Adipose tissue (tissue), 3 donors: ENCODE data around the gene SPATA13. TPM values are rescaled to one million over a fixed set of nuclear protein-coding genes. Genes with fewer than 3 reads are reported as not detected.

Source experiments
- H3K27ac ChIP-seq: one replicate; pipeline ENCODE4 v1.5.1; 2013; ENCODE audit warnings: low read depth, low read length
- WGBS, 3 donors: extraction: QIAGEN DNeasy Blood & Tissue Kit; methylation state at CpG; one replicate each; pipeline ENCODE4 v1.1.7; 2013; 5-methylcytosine and 5-hydroxymethylcytosine counted together
- polyA plus RNA-seq, 3 donors: library from polyadenylated mRNA; stranded (reverse); fragments of 200-250 nt; gene quantifications; one replicate each; pipeline ENCODE4 v1.2.3, GENCODE V29; 2013
- donor health status: healthy with polysubstance abuse.
- donor health status: Bipolar disorder and iron deficiency.
- donor health status: healthy.

Gene SPATA13
- polyA plus RNA-seq, 3 donors, result 6.4 to 15.3 (median 9.7) TPM

GRCh38 chr13:24279327-24280110 lies 119.0 kb downstream of the SPATA13 start:
- WGBS, 3 donors, result 75 to 90% (median 75%) methylated on average over 8 of the region's 8 CpGs
- H3K27ac ChIP-seq, result no peak overlapping the region

- H3K27ac ChIP-seq, result no peak overlapping the region
- WGBS, 3 donors, result 54 to 75% (median 64%) methylated on average over 7 of the region's 7 CpGs
Observed at GRCh38 chr13:24280720-24281119, 120.2 kb downstream of the SPATA13 start.

DNA sequence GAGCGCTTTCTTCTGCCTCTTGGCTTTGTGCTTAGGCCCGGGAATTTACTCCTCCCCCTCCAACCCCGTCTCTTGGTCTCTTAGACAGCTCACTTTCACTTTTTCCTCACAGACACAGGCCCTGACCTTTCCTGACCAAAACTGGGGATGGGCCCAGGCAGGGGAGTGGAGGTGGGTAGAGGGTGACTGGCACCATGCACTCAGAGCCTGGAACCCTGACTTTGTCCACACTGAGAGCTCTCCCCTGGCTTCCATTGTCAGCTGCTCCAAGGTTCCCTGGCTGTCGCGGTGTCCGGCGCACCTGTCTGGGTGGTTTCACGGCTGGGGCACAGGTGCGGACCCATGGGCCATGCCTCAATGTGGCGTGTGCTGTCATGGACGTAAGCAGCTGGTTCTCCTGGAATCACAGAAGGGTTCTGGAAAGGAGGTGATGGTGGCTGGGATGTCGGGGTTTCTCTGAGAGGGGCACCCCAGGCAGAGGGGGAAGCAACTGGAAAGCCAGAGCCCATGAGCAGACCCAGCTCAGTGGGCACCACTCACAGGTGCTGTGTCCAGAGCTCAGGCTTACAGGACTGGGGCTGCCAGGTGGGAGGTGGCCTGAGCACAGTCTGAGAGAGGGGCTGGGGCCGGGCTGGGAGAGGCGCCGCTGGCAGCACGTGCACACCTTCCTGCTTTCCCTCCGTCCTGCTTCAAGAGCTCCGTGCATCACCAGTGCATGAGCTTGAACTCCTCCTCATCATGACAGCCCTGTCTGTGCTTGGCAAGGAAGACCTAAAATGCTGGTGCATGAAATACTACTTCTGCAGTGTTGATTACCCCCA lies 120.9 kb downstream of the SPATA13 start:
- 89 to 94% (median 91%) methylated on average over 18 of the region's 18 CpGs for WGBS, 3 donors
- H3K27ac ChIP-seq, result no peak overlapping the region

DNA sequence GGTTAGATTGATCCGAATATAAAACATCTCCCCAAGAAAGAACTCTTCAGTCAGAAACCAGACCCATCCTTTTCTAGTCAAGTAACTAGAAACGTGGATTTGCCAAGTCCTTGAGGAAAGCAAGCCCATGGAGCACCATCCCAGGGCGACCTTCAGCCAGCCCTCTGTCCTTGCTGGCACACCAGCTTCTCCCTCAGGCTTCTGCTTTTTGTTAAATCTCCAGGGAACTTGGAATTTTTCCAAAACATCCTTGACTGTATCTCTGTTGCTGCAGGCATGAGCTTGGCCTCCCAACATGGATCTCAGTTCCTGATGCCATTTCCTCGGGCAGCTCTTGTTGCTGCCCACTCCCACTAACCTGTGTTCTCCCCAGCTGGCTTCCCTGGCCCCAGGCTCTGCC lies 121.7 kb downstream of the SPATA13 start:
- WGBS, 3 donors, result 80 to 85% (median 82%) methylated on average over 4 of the region's 4 CpGs

GRCh38 chr13:24284889-24285565 lies 124.5 kb downstream of the SPATA13 start:
- H3K27ac ChIP-seq, result no peak overlapping the region
- 89 to 92% (median 90%) methylated on average over 10 of the region's 10 CpGs for WGBS, 3 donors

More for the DNA sequence above, 121.7 kb downstream of the SPATA13 start:
- no peak overlapping the region for H3K27ac ChIP-seq

DNA sequence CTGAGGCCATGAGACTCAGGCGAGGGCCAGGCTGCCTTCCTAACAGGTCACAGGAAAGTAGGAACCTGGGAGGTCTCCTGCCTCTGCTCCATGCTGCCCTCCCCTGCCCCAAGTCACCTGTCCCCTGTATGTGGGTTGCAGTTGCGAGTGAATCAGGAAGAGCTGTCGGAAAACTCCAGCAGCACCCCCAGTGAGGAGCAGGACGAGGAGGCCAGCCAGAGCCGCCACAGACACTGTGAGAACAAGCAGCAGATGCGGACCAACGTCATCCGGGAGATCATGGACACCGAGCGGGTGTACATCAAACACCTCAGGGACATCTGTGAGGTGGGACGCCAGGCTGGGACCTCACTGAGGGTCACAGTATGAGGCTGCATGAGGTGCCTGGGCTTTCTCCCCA lies 126.1 kb downstream of the SPATA13 start:
- 91 to 96% (median 93%) methylated on average over 11 of the region's 11 CpGs for whole genome bisulfite sequencing, 3 donors
- H3K27ac ChIP-seq, result no peak overlapping the region

DNA sequence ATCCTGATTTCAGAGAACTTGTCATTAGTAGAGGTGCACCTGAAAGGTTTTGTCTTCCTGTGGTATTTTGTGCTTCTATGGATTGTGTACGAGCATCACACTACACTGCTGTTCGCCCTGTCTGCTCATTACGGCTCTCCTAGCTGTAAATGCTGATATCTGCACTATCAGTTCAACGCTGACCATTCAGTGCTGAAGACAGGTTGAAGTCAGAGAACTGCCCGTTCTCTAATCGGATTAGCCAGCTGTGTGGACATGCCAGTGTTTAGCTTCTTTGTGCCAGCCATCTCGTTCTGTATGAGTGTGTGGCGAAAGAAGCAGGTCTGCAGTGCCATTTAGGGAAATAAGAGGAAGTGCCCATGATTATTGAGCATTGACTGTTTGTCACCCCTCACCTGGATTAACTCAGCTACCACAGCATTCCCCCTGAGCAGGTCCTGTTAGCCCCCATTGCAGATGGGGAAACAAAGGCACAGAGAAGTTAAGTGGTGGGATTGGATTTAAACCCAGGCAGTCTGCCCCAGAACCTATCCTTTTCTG lies 127.3 kb downstream of the SPATA13 start:
- WGBS, 3 donors, result 82 to 91% (median 86%) methylated on average over 8 of the region's 8 CpGs

DNA sequence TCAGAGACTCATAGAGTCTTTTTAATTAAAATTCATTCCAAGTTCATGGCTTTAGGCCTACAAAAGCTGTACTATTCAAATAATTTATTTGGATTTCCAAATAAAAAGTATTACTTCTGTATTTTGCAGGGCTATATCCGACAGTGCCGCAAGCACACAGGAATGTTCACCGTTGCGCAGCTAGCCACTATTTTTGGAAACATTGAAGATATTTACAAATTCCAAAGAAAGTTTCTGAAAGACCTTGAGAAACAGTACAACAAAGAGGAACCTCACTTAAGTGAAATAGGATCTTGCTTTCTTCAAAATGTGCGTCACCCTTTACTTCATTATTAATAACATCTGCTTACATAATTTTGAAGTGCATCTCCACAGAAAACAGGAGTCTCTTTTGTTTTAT lies 128.3 kb downstream of the SPATA13 start:
- WGBS, 3 donors, result 62 to 85% (median 69%) methylated on average over 5 of the region's 5 CpGs
- H3K27ac ChIP-seq, result no peak overlapping the region

More for the DNA sequence above, 127.3 kb downstream of the SPATA13 start:
- H3K27ac ChIP-seq, result no peak overlapping the region

- no peak overlapping the region for H3K27ac ChIP-seq
- 91 to 93% (median 93%) methylated on average over 20 of the region's 20 CpGs for whole genome bisulfite sequencing, 3 donors
Observed at GRCh38 chr13:24290280-24290932, 129.9 kb downstream of the SPATA13 start.

GRCh38 chr13:24292481-24292880 lies 132.0 kb downstream of the SPATA13 start:
- no peak overlapping the region for H3K27ac ChIP-seq
- WGBS, 3 donors, result 91 to 92% (median 91%) methylated on average over 6 of the region's 6 CpGs

GRCh38 chr13:24293746-24294145 lies 133.2 kb downstream of the SPATA13 start:
- 95 to 96% (median 96%) methylated on average over 10 of the region's 10 CpGs for WGBS, 3 donors
- H3K27ac ChIP-seq, result no peak overlapping the region

DNA sequence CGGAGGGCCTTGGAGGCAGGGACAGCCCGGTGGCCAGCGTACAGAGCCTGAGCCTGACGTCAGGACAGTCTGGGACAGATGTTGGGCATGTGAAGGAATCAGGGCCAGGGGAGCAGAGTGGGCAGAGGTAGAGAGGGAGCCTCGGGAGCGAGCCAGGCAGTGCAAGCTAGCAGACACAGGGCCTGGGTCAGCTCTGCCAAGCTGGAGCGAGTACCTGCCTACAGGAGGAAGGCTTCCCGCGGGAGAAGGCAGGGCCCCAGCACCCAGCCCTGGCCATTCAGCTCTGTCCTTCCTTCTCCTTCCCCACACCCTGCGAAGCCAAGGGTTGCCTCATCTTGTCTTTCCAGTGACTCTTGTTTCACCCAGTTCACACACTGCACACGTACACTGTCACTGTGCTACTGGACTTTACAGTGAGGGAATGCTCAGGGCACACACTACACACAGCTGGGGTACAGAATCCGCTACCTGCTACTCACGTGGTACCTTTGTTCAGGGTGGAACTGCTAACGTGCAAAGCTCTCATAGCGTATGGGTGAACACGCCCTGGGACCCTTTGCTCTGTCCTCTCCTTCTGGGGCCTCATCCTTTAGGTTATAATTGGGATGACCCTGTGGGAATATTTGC lies 139.1 kb downstream of the SPATA13 start:
- 91 to 93% (median 92%) methylated on average over 13 to 16 of the region's 16 CpGs for WGBS, 3 donors
- no peak overlapping the region for H3K27ac ChIP-seq

GRCh38 chr13:24301434-24301833 lies 140.9 kb downstream of the SPATA13 start:
- WGBS, 3 donors, result 72 to 79% (median 75%) methylated on average over 12 of the region's 12 CpGs

GRCh38 chr13:24301911-24302310 lies 141.4 kb downstream of the SPATA13 start:
- WGBS, 3 donors, result 84 to 88% (median 85%) methylated on average over 7 of the region's 7 CpGs
- no peak overlapping the region for H3K27ac ChIP-seq

More at GRCh38 chr13:24301434-24301833, 140.9 kb downstream of the SPATA13 start:
- H3K27ac ChIP-seq, result no peak overlapping the region

DNA sequence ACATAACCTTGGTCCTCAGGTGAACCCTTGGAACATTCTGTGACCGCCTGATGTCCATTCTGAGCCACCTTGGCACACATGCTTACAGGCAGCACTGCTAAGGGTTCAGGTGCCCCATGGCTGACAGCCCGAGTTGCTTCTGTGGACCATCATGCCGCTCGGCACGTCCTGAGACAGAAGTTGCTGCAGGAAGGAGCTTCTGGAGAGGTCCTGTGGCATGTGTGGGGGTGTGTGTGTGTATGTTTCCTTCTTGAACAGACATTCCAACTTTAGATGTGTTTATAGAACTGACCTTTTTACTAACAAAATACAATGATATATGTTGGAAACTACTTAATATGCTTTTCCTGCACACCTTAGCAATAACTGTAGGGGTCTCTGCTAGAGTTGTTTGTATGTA lies 144.1 kb downstream of the SPATA13 start:
- 72 to 91% (median 81%) methylated on average over 5 of the region's 5 CpGs for WGBS, 3 donors
- no peak overlapping the region for H3K27ac ChIP-seq

DNA sequence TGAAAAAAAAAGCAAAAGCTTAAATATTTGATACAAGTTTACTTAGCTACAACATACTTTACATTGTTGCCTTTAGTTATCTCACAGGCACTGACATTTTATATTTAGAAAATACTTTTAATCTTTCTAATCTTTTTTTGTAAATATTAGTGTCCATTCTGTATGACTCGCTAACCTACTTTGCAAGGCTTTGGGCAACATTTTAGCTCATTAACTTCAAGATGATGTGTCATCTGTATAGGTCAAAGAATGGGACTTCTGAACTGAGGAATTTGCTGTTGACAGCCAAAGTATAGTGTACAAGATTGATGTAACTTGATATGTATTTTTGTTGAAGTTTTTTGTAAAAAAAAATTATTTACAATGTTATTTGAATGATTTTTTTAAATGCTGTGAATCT lies 146.1 kb downstream of the SPATA13 start:
- WGBS, 3 donors, result 65 to 88% (median 88%) methylated on average over 1 of the region's 1 CpG
- H3K27ac ChIP-seq, result no peak overlapping the region

GRCh38 chr13:24307211-24308067 lies 146.9 kb downstream of the SPATA13 start:
- 73 to 79% (median 74%) methylated on average over 27 of the region's 27 CpGs for WGBS, 3 donors
- H3K27ac ChIP-seq, result no peak overlapping the region
